Skin of body (tissue), 2 donors: ENCODE data around the gene ZNF540. TPM values are rescaled to one million over a fixed set of nuclear protein-coding genes. Genes with fewer than 3 reads are reported as not detected.
"Not testable (repeated sequence)": the region's sequence is repeated elsewhere in the genome, so short reads cannot be mapped to it uniquely, and the experiment has no call there.

Source experiments
- DNase-seq: peaks from one replicate; lab custom pipeline; 2025; lab: John Stamatoyannopoulos, UW
- total RNA-seq: library from RNA; depleted of rRNA; stranded (reverse); fragments of >200 nt; gene quantifications from one replicate; pipeline ENCODE4 v1.2.3, GENCODE V29; 2014

ZNF540 gene
- total RNA-seq = 2.4 TPM

GRCh38 chr19:37594304-37594981, at the start of gene ZNF540, which contains the start of gene ZNF571:
TSS of gene ZNF540 (plus strand) at chr19:37594876. CDS start at chr19:37598448, 3,572 bp downstream.
TSS of gene ZNF571 (minus strand) at chr19:37594792. CDS start at chr19:37586676, 8,116 bp downstream.
- peak; percentile 89 for DNase-seq

DNA sequence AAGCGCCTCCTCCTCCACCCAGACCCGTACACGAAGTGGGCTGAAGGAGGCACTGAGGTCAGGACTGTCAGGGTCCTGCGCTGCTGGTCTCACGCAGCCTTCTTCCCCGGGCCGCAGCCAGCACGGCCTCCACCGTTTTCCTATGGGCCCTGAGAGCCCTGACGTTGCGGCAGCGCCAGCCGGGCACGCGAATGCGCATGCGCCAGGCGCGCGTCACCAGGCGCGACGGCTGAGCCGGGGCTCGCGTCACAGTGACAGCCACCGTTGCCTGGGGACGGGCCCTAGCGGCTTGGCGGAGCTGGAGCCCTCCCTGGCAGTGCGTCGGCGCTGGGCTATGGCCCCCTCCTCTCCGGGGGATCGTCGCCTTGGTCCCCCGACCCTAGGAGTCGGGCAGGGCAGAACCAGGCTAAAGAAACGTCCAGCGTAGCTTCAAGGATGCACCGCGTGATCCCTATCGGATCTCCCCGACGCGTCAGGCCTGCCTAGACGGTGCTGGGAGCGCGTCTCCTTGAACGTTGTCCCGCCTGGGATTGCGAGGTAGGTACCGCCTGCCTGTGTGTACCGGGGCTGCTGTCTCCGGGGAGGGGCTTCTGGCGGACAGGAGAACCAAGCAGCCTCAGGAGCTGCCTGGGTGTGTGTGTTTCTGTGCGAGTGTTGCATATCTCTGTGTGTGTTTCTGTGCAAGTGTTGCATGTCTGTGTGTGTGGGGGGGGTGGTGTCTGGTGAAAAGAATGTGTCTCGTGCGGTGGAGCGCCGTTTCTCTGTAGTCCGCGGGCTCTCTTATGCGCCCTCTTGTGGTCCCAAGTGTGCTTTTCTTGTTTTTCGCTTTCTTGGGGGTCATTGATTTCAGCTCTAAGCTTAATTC, 43.3 kb upstream of the ZNF540 start:
- DNase-seq = no peak

- no peak for DNase-seq
These were observed 31.2 kb upstream of the ZNF540 start for GRCh38 chr19:37563518-37563917.

DNA sequence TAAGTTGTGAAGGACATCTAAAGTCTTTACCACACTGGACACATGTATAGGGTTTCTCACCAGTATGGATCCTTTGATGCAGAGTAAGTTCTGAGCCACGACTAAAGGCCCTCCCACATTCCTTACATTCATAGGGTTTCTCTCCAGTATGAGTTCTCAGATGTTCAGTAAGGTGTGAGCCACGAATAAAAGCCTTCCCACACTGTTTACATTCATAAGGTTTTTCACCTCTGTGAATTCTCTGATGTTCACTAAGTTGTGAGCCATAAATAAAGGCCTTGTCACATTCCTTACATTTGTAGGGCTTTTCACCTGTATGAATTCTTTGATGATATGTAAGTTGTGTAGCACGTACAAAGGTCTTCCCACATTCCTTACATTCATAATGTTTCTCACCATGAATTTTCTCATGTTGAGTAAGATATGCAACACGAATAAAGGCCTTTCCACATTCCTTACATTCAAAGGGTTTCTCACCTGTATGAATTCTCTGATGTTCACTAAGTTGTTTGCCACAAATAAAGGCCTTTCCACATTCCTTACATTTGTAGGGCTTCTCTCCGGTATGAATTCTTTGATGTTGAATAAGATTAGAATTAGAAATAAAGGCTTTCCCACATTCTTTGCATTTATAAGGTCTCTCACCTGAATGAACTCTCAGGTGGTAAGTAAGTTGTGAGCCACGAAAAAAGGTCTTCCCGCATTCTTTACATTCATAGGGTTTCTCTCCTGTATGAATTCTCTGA, 29.9 kb upstream of the ZNF540 start:
- DNase-seq = no peak

DNA sequence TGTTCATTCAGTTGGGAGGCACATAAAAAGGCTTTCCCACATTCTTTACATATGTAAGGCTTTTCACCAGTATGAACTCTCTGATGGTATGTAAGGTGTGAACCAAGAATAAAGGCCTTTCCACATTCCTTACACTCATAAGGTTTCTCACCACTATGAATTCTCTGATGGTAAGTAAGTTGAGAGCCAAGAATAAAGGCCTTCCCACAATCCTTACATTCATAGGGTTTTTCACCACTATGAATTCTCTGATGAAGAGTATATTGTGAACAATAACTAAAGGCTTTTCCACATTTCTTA, 29.4 kb upstream of the ZNF540 start:
- no peak for DNase-seq

DNA sequence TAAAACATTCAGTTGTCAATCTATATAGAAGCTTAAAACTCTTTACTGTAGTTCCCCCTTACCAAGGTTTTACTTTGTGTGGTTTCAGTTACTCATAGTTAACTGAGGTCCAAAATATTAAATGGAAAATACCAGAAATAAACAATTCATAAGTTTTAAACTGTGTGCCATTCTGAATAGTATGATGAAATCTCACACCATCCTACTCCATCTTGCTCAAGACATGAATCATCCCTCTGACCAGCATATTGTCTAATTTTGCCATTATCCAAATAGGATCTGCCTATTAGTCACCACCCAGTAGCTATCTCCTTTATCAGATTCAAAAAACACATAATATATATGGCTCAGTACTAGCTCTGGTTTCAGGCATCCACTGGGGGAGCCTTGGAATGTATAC, 22.5 kb upstream of the ZNF540 start:
- no peak for DNase-seq

- no peak for DNase-seq
These were observed 11.3 kb upstream of the ZNF540 start for GRCh38 chr19:37583340-37583739.

- peak; percentile 10 for DNase-seq
These were observed 726 bp upstream of the ZNF540 start for GRCh38 chr19:37593996-37594303.

- DNase-seq = peak; percentile 68
These were observed 306 bp downstream of the ZNF540 start for GRCh38 chr19:37594982-37595382.

DNA sequence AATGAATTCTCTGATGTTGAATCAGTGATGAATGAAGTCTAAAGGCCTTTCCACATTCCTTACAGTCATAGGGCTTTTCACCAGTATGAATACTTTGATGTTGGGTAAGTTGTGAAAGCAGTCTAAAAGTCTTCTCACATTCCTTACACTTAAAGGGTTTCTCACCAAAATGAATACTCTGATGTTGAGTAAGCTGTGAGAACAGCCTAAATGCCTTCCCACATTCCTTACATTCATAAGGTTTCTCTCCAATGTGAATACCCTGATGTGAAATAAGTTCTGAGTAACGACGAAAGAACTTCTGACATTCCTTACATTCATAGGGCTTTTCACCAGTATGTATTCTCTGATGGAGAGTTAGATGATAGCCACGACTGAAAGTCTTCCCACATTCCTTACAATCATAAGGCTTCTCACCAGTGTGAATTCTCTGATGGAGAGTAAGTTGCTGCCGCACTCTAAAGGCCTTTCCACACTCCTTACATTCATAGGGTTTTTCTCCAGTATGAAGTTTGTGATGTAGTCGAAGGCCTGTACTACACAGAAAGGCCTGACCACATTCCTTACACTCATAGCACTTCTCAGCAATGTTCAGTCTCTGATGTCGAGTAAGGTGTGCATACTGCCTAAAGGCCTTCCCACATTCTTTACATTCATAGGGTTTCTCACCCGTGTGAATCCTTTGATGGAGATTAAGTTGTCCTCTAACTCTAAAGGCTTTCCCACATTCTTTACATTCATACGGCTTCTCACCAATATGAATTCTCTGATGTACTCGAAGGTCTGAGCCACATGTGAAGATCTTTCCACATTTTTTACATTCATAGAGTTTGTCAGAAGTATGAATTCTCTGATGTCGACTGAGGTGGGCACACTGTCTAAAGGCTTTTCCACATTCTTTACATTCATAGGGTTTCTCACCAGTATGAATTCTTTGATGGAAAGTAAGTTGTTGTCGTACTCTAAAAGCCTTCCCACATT, 40.7 kb downstream of the ZNF540 start:
- DNase-seq = no peak

- no peak for DNase-seq
These were observed 59.4 kb downstream of the ZNF540 start for GRCh38 chr19:37654118-37654517.

DNA sequence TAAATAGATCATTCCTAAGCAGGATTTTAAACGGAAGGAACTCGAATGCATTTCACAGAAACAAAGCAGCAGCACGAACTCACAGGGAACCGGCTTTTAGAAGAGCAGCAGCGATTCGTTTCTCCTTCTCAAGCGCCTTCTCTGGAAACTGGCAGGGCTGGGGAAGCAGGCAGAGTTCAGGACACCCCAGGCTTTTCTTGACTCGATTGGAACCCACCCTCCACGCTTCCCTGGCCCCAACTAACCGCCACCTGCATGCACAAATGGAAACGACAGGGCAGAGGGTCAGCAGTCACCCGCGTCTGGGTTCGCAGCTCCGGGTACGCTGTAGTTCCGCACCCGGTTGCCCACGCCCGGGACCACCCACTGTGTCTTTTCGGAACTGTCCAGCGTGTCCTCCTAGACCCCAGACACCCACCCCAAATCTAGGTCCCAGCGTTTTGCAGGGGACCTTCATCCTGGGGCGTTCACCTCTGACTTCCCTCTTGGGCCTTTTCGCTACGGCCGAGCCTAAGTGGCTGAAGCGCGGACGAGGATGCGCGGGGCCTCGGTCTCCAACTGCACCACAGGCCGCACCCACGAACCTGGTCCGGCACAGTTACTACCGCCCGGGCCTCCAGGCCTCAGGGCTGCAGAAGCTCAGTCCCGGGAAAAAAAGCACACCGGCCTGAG, 60.1 kb downstream of the ZNF540 start:
- DNase-seq = no peak

- DNase-seq = peak; percentile 84
These were observed 60.6 kb downstream of the ZNF540 start, which contains the start of gene ZFP30 for GRCh38 chr19:37655301-37655688. TSS of gene ZFP30 (minus strand) at chr19:37655465. CDS start at chr19:37647822, 7,643 bp downstream.

- peak; percentile 67 for DNase-seq
These were observed 61.2 kb downstream of the ZNF540 start for GRCh38 chr19:37655689-37656371.

GRCh38 chr19:37657157-37657556, 62.5 kb downstream of the ZNF540 start:
- not testable (repeated sequence) for DNase-seq

Other genes with a start within 250 kb of the ZNF540 start
- gene ZNF527, start 223.8 kb upstream of the ZNF540 start, total RNA-seq = 9.3 TPM
- 11.3 TPM for gene ZNF569, start 127.4 kb upstream of the ZNF540 start, total RNA-seq
- gene ZNF570, start 125.5 kb upstream of the ZNF540 start, total RNA-seq = 7.2 TPM
- 7.7 TPM for gene ZNF793, start 87.9 kb upstream of the ZNF540 start, total RNA-seq
- gene ZNF571, start 84 bp upstream of the ZNF540 start, total RNA-seq = 7.4 TPM
- gene ZFP30, start 60.6 kb downstream of the ZNF540 start, total RNA-seq = 22.0 TPM
- gene ZNF607, start 124.9 kb downstream of the ZNF540 start, total RNA-seq = 7.4 TPM
- 15.6 TPM for gene ZNF573, start 184.7 kb downstream of the ZNF540 start, total RNA-seq